Tibial nerve (tissue), 4 donors: Measurements from ENCODE around the gene SPAM1. TPM values are rescaled to one million over a fixed set of nuclear protein-coding genes. Genes with fewer than 3 reads are reported as not detected.

Experiments
- DNase-seq, 2 donors: peaks; one replicate each; pipeline ENCODE4 v3.0.0-alpha.2; 2019; ENCODE audit warnings: low spot score in 2 of 2
- H3K27ac ChIP-seq, 4 donors: fragments of 200-600 bp; sonication (generic) in 3 of 4; one replicate each; pipeline ENCODE4 v1.5.1; 2017 to 2019; ENCODE audit warnings: mild to moderate bottlenecking in 1 of 4
- H3K27me3 ChIP-seq, 2 donors: fragments of 200-600 bp; sonication (generic) in 1 of 2; one replicate each; pipeline versions ENCODE4 v1.5.1 to v1.6.0; 2017 to 2019
- H3K36me3 ChIP-seq, 3 donors: fragments of 200-600 bp; sonication (generic); one replicate each; pipeline ENCODE4 v1.5.1; 2018 to 2019
- H3K4me1 ChIP-seq, 4 donors: fragments of 200-600 bp; sonication (generic) in 3 of 4; one replicate each; pipeline ENCODE4 v1.5.1; 2017 to 2019
- H3K4me3 ChIP-seq, 4 donors: fragments of 200-600 bp; sonication (generic) in 3 of 4; one replicate each; pipeline ENCODE4 v1.5.1; 2017 to 2019; ENCODE audit warnings: mild to moderate bottlenecking in 1 of 4, moderate library complexity in 1 of 4
- H3K9me3 ChIP-seq, 4 donors: fragments of 200-600 bp; sonication (generic) in 3 of 4; one replicate each; pipeline ENCODE4 v1.5.1; 2017 to 2019
- EP300 ChIP-seq, 2 donors: sonication (generic); formaldehyde crosslinking; IDR thresholded peaks; one replicate each; pipeline ENCODE4 v1.6.1; 2017; ENCODE audit warnings: antibody characterized with exemption in 2 of 2, mild to moderate bottlenecking in 1 of 2
- POLR2A ChIP-seq, 2 donors: fragments of 450-650 bp; IDR thresholded peaks; one replicate each; pipeline ENCODE4 v1.6.1; 2017; ENCODE audit warnings: antibody characterized with exemption in 2 of 2, mild to moderate bottlenecking in 2 of 2, moderate library complexity in 2 of 2
- WGBS, 2 donors: methylation state at CpG; one replicate each; pipeline ENCODE4 v1.1.5; 2018; 5-methylcytosine and 5-hydroxymethylcytosine counted together
- total RNA-seq, 4 donors: library from RNA; depleted of rRNA; stranded (reverse); fragments of >200 nt; gene quantifications; one replicate each; pipeline ENCODE4 v1.1.0, GENCODE V29; 2016
- TF ChIP-seq, protein P1 (sequence below), 5 experiments: fragments of 200-600 bp in 3 of 5; fragments of 450-650 bp in 2 of 5; sonication (generic) in 3 of 5; IDR thresholded peaks; one replicate each; pipeline ENCODE4 v1.5.1; 2016 to 2019; ENCODE audit warnings: antibody characterized with exemption in 5 of 5, mild to moderate bottlenecking in 3 of 5, moderate library complexity in 2 of 5

Gene SPAM1
- total RNA-seq: not detected

DNA sequence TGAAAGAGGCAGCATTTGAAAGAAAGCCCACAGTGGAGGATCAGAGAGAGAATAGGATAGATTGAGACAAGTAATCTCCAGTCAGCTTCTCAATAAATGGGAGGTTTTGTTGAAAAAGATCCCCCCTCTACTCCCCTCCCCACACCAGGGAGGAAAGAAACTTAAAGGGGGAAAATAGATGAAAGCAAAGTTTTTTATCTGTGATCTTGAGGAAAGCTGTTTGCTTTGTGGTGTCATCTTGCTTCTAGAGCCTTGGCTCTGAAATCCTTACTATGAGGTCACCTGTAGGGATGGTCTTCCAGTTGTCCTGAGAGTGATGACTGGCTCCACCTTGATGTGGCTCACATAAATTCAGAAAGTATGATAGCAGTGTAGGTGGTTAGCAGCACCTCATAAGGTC is at the start of gene SPAM1:
Gene SPAM1 (plus strand): TSS at position 301 of the 400 bp plus-strand sequence. CDS start 28,330 bp downstream, outside the sequence.
- DNase-seq: no peak
- H3K27me3 ChIP-seq: no peaks in the 10 kb centered on the region
- H3K27ac ChIP-seq: no peak within 1 kb of the TSS
- no peak within 1 kb of the TSS for H3K4me3 ChIP-seq
- no peaks in the 10 kb centered on the region for H3K4me1 ChIP-seq
- no peaks in the 10 kb centered on the region for H3K9me3 ChIP-seq
- TF ChIP-seq EP300 (IDR thresholded peaks at IDR 0.05): no peak
- no peak for TF ChIP-seq POLR2A (IDR thresholded peaks at IDR 0.05)
- TF ChIP-seq, protein P1, sequence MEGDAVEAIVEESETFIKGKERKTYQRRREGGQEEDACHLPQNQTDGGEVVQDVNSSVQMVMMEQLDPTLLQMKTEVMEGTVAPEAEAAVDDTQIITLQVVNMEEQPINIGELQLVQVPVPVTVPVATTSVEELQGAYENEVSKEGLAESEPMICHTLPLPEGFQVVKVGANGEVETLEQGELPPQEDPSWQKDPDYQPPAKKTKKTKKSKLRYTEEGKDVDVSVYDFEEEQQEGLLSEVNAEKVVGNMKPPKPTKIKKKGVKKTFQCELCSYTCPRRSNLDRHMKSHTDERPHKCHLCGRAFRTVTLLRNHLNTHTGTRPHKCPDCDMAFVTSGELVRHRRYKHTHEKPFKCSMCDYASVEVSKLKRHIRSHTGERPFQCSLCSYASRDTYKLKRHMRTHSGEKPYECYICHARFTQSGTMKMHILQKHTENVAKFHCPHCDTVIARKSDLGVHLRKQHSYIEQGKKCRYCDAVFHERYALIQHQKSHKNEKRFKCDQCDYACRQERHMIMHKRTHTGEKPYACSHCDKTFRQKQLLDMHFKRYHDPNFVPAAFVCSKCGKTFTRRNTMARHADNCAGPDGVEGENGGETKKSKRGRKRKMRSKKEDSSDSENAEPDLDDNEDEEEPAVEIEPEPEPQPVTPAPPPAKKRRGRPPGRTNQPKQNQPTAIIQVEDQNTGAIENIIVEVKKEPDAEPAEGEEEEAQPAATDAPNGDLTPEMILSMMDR (IDR thresholded peaks at IDR 0.05): no peak
- no peaks in the 10 kb centered on the region for H3K36me3 ChIP-seq

- no peaks in the 10 kb centered on the region for H3K36me3 ChIP-seq
- no peaks in the 10 kb centered on the region for H3K9me3 ChIP-seq
- no peak for DNase-seq
- peaks cover 0 to 8% (median 0%) of the 10 kb centered on the region in 4 donors for H3K4me1 ChIP-seq
- no peak for TF ChIP-seq POLR2A (IDR thresholded peaks at IDR 0.05)
- TF ChIP-seq, protein P1 (IDR thresholded peaks at IDR 0.05): no peak
- TF ChIP-seq EP300 (IDR thresholded peaks at IDR 0.05): no peak
- 78% methylated on average over 7 of the region's 7 CpGs for WGBS, 2 donors
- no peak overlapping the region for H3K4me3 ChIP-seq
- H3K27me3 ChIP-seq: no peaks in the 10 kb centered on the region
- H3K27ac ChIP-seq: no peak overlapping the region
Observed at GRCh38 chr7:123876557-123877256, 48.3 kb upstream of the SPAM1 start.

DNA sequence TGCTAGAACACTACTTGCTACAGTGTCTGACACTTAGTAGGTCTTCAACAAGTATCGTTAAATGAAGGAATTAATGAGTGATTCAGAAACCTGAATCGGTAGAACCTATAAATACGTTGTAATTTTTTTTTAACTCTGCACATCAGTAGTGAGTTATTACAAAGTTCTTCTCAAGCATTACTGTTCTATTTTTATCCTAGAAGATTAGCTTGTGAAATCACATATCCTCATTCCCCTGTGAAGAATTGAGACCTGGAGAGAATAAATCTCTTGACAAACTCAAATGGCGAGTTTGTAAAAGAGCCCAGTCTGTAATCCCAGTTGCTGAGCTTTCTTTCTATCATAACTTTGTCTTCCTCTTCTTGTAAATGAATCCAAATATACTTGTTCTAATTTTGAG is 45.4 kb upstream of the SPAM1 start:
- no peaks in the 10 kb centered on the region for H3K36me3 ChIP-seq
- no peaks in the 10 kb centered on the region for H3K27me3 ChIP-seq
- WGBS, 2 donors: 80 to 82% methylated on average over 4 of the region's 4 CpGs
- no peaks in the 10 kb centered on the region for H3K4me1 ChIP-seq
- H3K27ac ChIP-seq: no peak overlapping the region
- TF ChIP-seq, protein P1 (IDR thresholded peaks at IDR 0.05): no peak
- TF ChIP-seq POLR2A (IDR thresholded peaks at IDR 0.05) (no peak), EP300 (IDR thresholded peaks at IDR 0.05) (no peak)
- H3K9me3 ChIP-seq: no peaks in the 10 kb centered on the region
- DNase-seq: no peak
- H3K4me3 ChIP-seq: no peak overlapping the region

DNA sequence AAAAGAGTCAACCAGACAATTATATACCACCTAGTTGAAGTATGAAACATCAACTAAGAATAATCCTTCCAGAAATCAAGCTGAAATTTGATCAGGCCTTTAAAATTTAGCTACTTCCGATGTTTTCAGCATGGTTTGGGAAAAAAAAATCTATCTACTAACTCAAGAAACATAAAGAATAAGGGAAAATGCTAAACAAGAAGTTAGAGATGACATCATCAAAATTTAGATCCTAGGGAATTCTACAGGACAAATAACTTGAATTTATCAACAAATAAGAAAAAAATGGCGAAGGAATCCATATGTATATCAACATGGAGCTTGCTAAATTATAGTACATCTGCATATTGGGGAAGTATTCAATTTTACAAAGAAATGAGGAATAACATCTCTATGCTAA is 43.7 kb upstream of the SPAM1 start:
- no peak overlapping the region for H3K27ac ChIP-seq
- DNase-seq: no peak
- H3K4me3 ChIP-seq: no peak overlapping the region
- H3K9me3 ChIP-seq: no peaks in the 10 kb centered on the region
- no peaks in the 10 kb centered on the region for H3K4me1 ChIP-seq
- TF ChIP-seq EP300 (IDR thresholded peaks at IDR 0.05) (no peak), POLR2A (IDR thresholded peaks at IDR 0.05) (no peak)
- TF ChIP-seq, protein P1 (IDR thresholded peaks at IDR 0.05): no peak
- 75 to 90% methylated on average over 2 of the region's 2 CpGs for WGBS, 2 donors
- no peaks in the 10 kb centered on the region for H3K36me3 ChIP-seq
- H3K27me3 ChIP-seq: no peaks in the 10 kb centered on the region

GRCh38 chr7:123883154-123883553 is 41.9 kb upstream of the SPAM1 start:
- no peak overlapping the region for H3K4me3 ChIP-seq
- no peaks in the 10 kb centered on the region for H3K27me3 ChIP-seq
- DNase-seq: no peak
- H3K9me3 ChIP-seq: no peaks in the 10 kb centered on the region
- TF ChIP-seq, protein P1 (IDR thresholded peaks at IDR 0.05): no peak
- no peak for TF ChIP-seq EP300 (IDR thresholded peaks at IDR 0.05)
- no peak for TF ChIP-seq POLR2A (IDR thresholded peaks at IDR 0.05)
- no peak overlapping the region for H3K27ac ChIP-seq
- no peaks in the 10 kb centered on the region for H3K4me1 ChIP-seq
- no peaks in the 10 kb centered on the region for H3K36me3 ChIP-seq
